ENCODE measurements around the gene THPO. TPM values are rescaled to one million over a fixed set of nuclear protein-coding genes. Genes with fewer than 3 reads are reported as not detected.

The THPO gene
- total and polyA plus RNA-seq, 4 donors: 0.17 to 0.31 (median 0.20) TPM

- Histone ChIP-seq H3K36me3 (ENCODE audit: control insufficient read depth in 4 of 4, insufficient read depth in 4 of 4, low read length in 4 of 4) (no peaks in the 10 kb centered on the region), H3K9me3 (ENCODE audit: control insufficient read depth in 4 of 4, insufficient read depth in 3 of 4, low read length in 3 of 4) (peaks cover 0 to 4% (median 0%) of the 10 kb centered on the region in 4 donors), H3K27me3 (ENCODE audit: control insufficient read depth in 3 of 3, insufficient read depth in 3 of 3, low read length in 2 of 3) (peaks cover 0 to 2% (median 0%) of the 10 kb centered on the region in 3 donors), H3K4me1 (ENCODE audit: control insufficient read depth in 5 of 5, insufficient read depth in 5 of 5, low read length in 5 of 5) (no peaks in the 10 kb centered on the region), H3K27ac (ENCODE audit: low read depth in 1 of 2, low read length in 1 of 2) (no peak overlapping the region), H3K4me3 (no peak overlapping the region), H3K9ac (ENCODE audit: insufficient read depth in 1 of 2, low read length in 2 of 2) (no peak overlapping the region)
- TF ChIP-seq CTCF (IDR thresholded peaks at IDR 0.05; ENCODE audit: control extremely low read depth, extremely low read depth): no peak
- DNase-seq (no peak), ATAC-seq (ENCODE audit: insufficient read depth, low FRiP score) (no peak)
- 85 to 97% methylated on average over 3 of the region's 3 CpGs for WGBS, 2 donors
Observed at GRCh38 chr3:184391266-184391665, 13.3 kb upstream of the THPO start.

- Histone ChIP-seq H3K9ac (ENCODE audit: insufficient read depth in 1 of 2, low read length in 2 of 2) (no peak overlapping the region), H3K4me1 (ENCODE audit: control insufficient read depth in 5 of 5, insufficient read depth in 5 of 5, low read length in 5 of 5) (no peaks in the 10 kb centered on the region), H3K4me3 (no peak overlapping the region), H3K36me3 (ENCODE audit: control insufficient read depth in 4 of 4, insufficient read depth in 4 of 4, low read length in 4 of 4) (no peaks in the 10 kb centered on the region), H3K27me3 (ENCODE audit: control insufficient read depth in 3 of 3, insufficient read depth in 3 of 3, low read length in 2 of 3) (peaks cover 0 to 3% (median 0%) of the 10 kb centered on the region in 3 donors), H3K9me3 (ENCODE audit: control insufficient read depth in 4 of 4, insufficient read depth in 3 of 4, low read length in 3 of 4) (peaks cover 0 to 4% (median 0%) of the 10 kb centered on the region in 4 donors), H3K27ac (ENCODE audit: low read depth in 1 of 2, low read length in 1 of 2) (no peak overlapping the region)
- 82 to 87% methylated on average over 4 to 5 of the region's 5 CpGs for WGBS, 2 donors
- TF ChIP-seq CTCF (IDR thresholded peaks at IDR 0.05; ENCODE audit: control extremely low read depth, extremely low read depth): no peak
- DNase-seq (no peak), ATAC-seq (ENCODE audit: insufficient read depth, low FRiP score) (no peak)
Observed at GRCh38 chr3:184389935-184390528, 12.0 kb upstream of the THPO start.

- Histone ChIP-seq H3K27me3 (ENCODE audit: control insufficient read depth in 3 of 3, insufficient read depth in 3 of 3, low read length in 2 of 3) (peaks cover 0 to 3% (median 0%) of the 10 kb centered on the region in 3 donors), H3K4me3 (no peak overlapping the region), H3K9me3 (ENCODE audit: control insufficient read depth in 4 of 4, insufficient read depth in 3 of 4, low read length in 3 of 4) (peaks cover 0 to 4% (median 0%) of the 10 kb centered on the region in 4 donors), H3K4me1 (ENCODE audit: control insufficient read depth in 5 of 5, insufficient read depth in 5 of 5, low read length in 5 of 5) (no peaks in the 10 kb centered on the region), H3K27ac (ENCODE audit: low read depth in 1 of 2, low read length in 1 of 2) (no peak overlapping the region), H3K9ac (ENCODE audit: insufficient read depth in 1 of 2, low read length in 2 of 2) (no peak overlapping the region), H3K36me3 (ENCODE audit: control insufficient read depth in 4 of 4, insufficient read depth in 4 of 4, low read length in 4 of 4) (no peaks in the 10 kb centered on the region)
- no peak for TF ChIP-seq CTCF (IDR thresholded peaks at IDR 0.05; ENCODE audit: control extremely low read depth, extremely low read depth)
- DNase-seq: no peak
- ATAC-seq (ENCODE audit: insufficient read depth, low FRiP score): no peak
- WGBS, 2 donors: 50 to 62% methylated on average over 5 of the region's 5 CpGs
Observed at GRCh38 chr3:184389384-184389783, 11.4 kb upstream of the THPO start.

GRCh38 chr3:184388936-184389230, 10.9 kb upstream of the THPO start:
- Histone ChIP-seq H3K27ac (ENCODE audit: low read depth in 1 of 2, low read length in 1 of 2) (no peak overlapping the region), H3K9me3 (ENCODE audit: control insufficient read depth in 4 of 4, insufficient read depth in 3 of 4, low read length in 3 of 4) (peaks cover 0 to 4% (median 0%) of the 10 kb centered on the region in 4 donors), H3K4me1 (ENCODE audit: control insufficient read depth in 5 of 5, insufficient read depth in 5 of 5, low read length in 5 of 5) (no peaks in the 10 kb centered on the region), H3K36me3 (ENCODE audit: control insufficient read depth in 4 of 4, insufficient read depth in 4 of 4, low read length in 4 of 4) (no peaks in the 10 kb centered on the region), H3K4me3 (no peak overlapping the region), H3K9ac (ENCODE audit: insufficient read depth in 1 of 2, low read length in 2 of 2) (no peak overlapping the region), H3K27me3 (ENCODE audit: control insufficient read depth in 3 of 3, insufficient read depth in 3 of 3, low read length in 2 of 3) (peaks cover 0 to 3% (median 0%) of the 10 kb centered on the region in 3 donors)
- ATAC-seq (ENCODE audit: insufficient read depth, low FRiP score) (no peak), DNase-seq (no peak)
- TF ChIP-seq CTCF (IDR thresholded peaks at IDR 0.05; ENCODE audit: control extremely low read depth, extremely low read depth): no peak
- 81 to 83% methylated on average over 8 of the region's 8 CpGs for WGBS, 2 donors
